HG02973 (cell line): ENCODE results near the gene CACNA1B.
"Not testable (repeated sequence)": the region's sequence is repeated elsewhere in the genome, so short reads cannot be mapped to it uniquely, and the experiment has no call there.

Experiments
- ATAC-seq: cut with Tn5 transposase; IDR thresholded peaks from one replicate; pipeline ENCODE4 v1.9.1; 2021; ENCODE audit warnings: moderate library complexity; ENCODE audit not compliant: unreplicated experiment

CACNA1B gene

GRCh38 chr9:138112090-138112748 is 234.6 kb downstream of the CACNA1B start:
- ATAC-seq = no peak

- no peak for ATAC-seq
These were observed 235.4 kb downstream of the CACNA1B start for GRCh38 chr9:138112791-138113600.

GRCh38 chr9:138113701-138114325 is 236.2 kb downstream of the CACNA1B start:
- ATAC-seq = not testable (repeated sequence)

- no peak for ATAC-seq
These were observed 237.1 kb downstream of the CACNA1B start for GRCh38 chr9:138114501-138115245.

GRCh38 chr9:138115506-138115905 is 237.9 kb downstream of the CACNA1B start:
- no peak for ATAC-seq

- no peak for ATAC-seq
These were observed 238.9 kb downstream of the CACNA1B start for GRCh38 chr9:138116521-138116920.

- ATAC-seq = no peak
These were observed 239.6 kb downstream of the CACNA1B start for GRCh38 chr9:138117101-138117750.

GRCh38 chr9:138117836-138118235 is 240.3 kb downstream of the CACNA1B start:
- no peak for ATAC-seq

GRCh38 chr9:138118601-138119071 is 241.1 kb downstream of the CACNA1B start:
- no peak for ATAC-seq

GRCh38 chr9:138119202-138120027 is 241.8 kb downstream of the CACNA1B start:
- no peak for ATAC-seq

GRCh38 chr9:138120072-138120471 is 242.5 kb downstream of the CACNA1B start:
- ATAC-seq = no peak

GRCh38 chr9:138120511-138121437 is 243.2 kb downstream of the CACNA1B start:
- no peak for ATAC-seq

- ATAC-seq = no peak
These were observed 244.0 kb downstream of the CACNA1B start for GRCh38 chr9:138121438-138122050.

GRCh38 chr9:138122201-138122600 is 244.6 kb downstream of the CACNA1B start:
- ATAC-seq = no peak

- no peak for ATAC-seq
These were observed 245.1 kb downstream of the CACNA1B start for GRCh38 chr9:138122676-138123075.

- ATAC-seq = no peak
These were observed 245.5 kb downstream of the CACNA1B start for GRCh38 chr9:138123086-138123485.

- ATAC-seq = peak; percentile 82
These were observed 248.7 kb downstream of the CACNA1B start for GRCh38 chr9:138126090-138126857.
